ENCODE data around the gene GSTT4.

The GSTT4 gene

DNA sequence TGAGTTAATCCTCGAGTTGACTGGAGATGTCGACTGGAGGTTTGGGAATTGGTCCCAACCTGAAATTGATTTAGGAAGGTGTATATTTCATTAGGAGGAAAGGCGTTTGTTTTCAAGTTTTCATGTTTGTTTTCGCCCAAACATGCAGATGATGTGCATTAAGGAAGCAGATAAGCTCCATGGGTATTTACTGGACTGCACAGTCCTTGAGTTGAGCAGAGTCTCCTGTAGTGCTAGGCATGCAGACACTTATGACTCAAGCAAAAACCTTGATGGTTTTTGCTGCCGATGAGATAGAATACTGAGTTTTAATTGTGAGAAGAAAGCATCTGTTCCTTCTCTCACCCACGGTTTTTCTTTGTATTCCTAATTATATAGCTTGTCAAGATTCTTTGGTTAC is 33.8 kb upstream of the GSTT4 start:
- Histone ChIP-seq H3K27me3 (ENCODE audit: control insufficient read depth, insufficient read depth, low read length) (no peaks in the 10 kb centered on the region), H3K4me3 (ENCODE audit: low read depth, low read length) (no peak overlapping the region), H3K27ac (ENCODE audit: low read depth, low read length) (no peak overlapping the region), H3K4me1 (ENCODE audit: control insufficient read depth, insufficient read depth, low read length) (no peaks in the 10 kb centered on the region), H3K36me3 (ENCODE audit: control insufficient read depth, insufficient read depth, low read length) (peaks cover 73% of the 10 kb centered on the region), H3K9me3 (ENCODE audit: control insufficient read depth, insufficient read depth, low read length) (no peaks in the 10 kb centered on the region), H3K9ac (ENCODE audit: low read depth, low read length) (no peak overlapping the region)

DNA sequence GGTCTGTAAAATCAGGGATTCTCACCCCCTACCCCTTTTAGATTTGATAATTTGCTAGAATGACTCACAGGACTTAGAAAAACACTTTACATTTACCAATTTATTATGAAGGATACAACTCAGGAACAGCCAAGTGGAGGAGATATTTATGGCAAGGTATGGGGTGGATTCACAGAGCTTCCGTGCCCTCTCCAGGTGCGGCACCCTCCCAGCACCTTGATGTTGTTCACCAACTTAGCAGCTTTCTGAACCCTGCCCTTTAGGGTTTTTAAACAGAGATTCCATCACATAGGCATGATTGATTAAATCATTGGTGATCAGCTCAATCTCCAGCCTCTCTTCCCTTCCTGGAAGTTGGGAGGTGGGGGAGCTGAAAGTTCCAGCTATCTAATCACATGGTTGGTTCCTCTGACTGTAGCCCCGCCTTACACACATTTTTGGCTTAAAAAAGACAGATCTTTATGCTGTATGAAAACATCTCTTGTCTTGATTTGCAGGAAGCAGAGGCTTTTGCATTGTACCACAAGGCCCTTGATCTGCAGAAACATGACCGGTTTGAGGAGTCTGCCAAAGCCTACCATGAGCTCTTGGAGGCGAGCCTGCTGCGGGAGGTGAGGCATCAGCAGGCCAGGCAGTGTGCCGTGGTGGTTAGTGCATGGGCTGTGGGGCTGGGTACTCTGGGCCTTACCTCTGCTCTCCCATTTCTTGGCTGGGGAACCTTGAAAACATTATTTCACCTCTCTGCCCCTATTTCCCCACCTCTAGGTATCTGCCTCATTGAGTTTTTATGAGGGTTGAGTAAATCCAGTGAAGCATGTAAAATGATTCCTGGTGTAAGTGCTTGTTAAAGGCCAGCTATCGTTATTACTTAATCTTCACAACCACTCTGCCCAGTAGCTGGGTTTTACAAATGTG is 32.9 kb upstream of the GSTT4 start:
- peaks cover 67% of the 10 kb centered on the region for H3K36me3 ChIP-seq (ENCODE audit: control insufficient read depth, insufficient read depth, low read length)
- no peaks in the 10 kb centered on the region for H3K4me1 ChIP-seq (ENCODE audit: control insufficient read depth, insufficient read depth, low read length)
- no peak overlapping the region for H3K9ac ChIP-seq (ENCODE audit: low read depth, low read length)
- H3K4me3 ChIP-seq (ENCODE audit: low read depth, low read length): no peak overlapping the region
- H3K27ac ChIP-seq (ENCODE audit: low read depth, low read length): no peak overlapping the region
- no peaks in the 10 kb centered on the region for H3K27me3 ChIP-seq (ENCODE audit: control insufficient read depth, insufficient read depth, low read length)
- H3K9me3 ChIP-seq (ENCODE audit: control insufficient read depth, insufficient read depth, low read length): no peaks in the 10 kb centered on the region

DNA sequence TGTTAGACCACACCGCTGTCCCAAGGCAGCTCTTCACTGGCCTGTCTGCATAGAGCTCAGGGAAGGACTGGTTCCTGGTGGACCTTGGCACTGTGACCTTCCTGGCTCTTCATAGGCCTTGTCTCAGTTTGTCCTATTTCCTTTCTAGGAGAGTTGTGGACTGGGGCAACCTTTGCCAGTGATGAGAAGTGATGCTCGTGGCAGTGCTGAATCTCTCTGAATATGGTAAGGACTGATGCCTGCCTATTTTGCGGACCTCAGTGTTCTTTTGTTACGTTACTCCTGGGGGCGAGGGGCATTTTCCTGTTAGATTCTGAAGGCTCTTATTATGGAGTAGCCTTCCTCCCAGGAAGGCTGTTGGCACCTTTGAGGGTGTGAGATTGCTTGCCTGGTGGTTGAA is 30.0 kb upstream of the GSTT4 start:
- peaks cover 40% of the 10 kb centered on the region for H3K36me3 ChIP-seq (ENCODE audit: control insufficient read depth, insufficient read depth, low read length)
- no peak overlapping the region for H3K4me3 ChIP-seq (ENCODE audit: low read depth, low read length)
- no peak overlapping the region for H3K27ac ChIP-seq (ENCODE audit: low read depth, low read length)
- H3K9me3 ChIP-seq (ENCODE audit: control insufficient read depth, insufficient read depth, low read length): no peaks in the 10 kb centered on the region
- no peak overlapping the region for H3K9ac ChIP-seq (ENCODE audit: low read depth, low read length)
- no peaks in the 10 kb centered on the region for H3K4me1 ChIP-seq (ENCODE audit: control insufficient read depth, insufficient read depth, low read length)
- H3K27me3 ChIP-seq (ENCODE audit: control insufficient read depth, insufficient read depth, low read length): no peaks in the 10 kb centered on the region

DNA sequence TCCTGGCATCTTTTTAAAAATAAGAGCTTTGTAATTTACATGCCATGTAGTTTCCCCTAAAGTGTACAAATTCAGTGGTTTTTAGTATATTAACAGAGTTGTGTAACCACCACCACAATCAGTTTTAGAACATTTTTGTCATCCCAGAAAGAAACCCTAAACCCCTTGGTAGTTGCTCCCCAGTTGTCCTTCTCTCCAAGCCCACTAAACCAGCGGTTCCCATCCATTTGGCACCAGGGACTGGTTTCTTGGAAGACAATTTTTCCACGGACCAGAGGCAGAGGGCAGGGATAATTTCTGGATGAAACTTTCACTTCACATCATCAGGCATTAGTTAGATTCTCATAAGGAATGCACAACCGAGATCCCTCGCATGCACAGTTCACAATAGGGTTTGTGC is 28.5 kb upstream of the GSTT4 start:
- Histone ChIP-seq H3K27me3 (ENCODE audit: control insufficient read depth, insufficient read depth, low read length) (no peaks in the 10 kb centered on the region), H3K4me3 (ENCODE audit: low read depth, low read length) (no peak overlapping the region), H3K4me1 (ENCODE audit: control insufficient read depth, insufficient read depth, low read length) (no peaks in the 10 kb centered on the region), H3K27ac (ENCODE audit: low read depth, low read length) (no peak overlapping the region), H3K9ac (ENCODE audit: low read depth, low read length) (no peak overlapping the region), H3K36me3 (ENCODE audit: control insufficient read depth, insufficient read depth, low read length) (peaks cover 24% of the 10 kb centered on the region), H3K9me3 (ENCODE audit: control insufficient read depth, insufficient read depth, low read length) (no peaks in the 10 kb centered on the region)

DNA sequence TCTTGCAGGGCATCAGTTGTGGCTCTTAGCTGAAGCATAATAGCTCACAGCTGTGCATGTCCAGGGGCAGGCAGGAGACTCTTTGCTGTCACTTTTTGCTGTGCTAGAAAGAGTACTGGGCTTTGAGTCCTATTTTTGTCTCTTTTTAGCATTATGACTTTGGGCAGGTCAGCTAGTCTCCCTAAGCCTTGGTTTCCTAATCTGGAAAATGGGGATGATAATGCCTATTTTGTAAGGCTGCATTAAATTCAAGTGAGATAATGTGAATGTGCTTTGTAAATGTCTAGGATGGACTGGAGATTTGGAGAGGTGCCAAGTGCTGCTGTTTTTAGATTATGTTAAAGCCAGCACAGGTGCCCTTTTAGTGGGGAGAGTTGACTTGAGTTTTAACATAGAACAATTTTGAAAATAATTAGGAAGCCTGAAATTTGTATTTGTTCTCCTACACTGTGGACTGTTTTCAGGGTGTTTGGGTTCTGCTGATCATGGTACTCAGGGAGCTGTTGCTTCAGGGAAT is 25.0 kb upstream of the GSTT4 start:
- Histone ChIP-seq H3K4me1 (ENCODE audit: control insufficient read depth, insufficient read depth, low read length) (peaks cover 2% of the 10 kb centered on the region), H3K27ac (ENCODE audit: low read depth, low read length) (no peak overlapping the region), H3K27me3 (ENCODE audit: control insufficient read depth, insufficient read depth, low read length) (no peaks in the 10 kb centered on the region), H3K9me3 (ENCODE audit: control insufficient read depth, insufficient read depth, low read length) (no peaks in the 10 kb centered on the region), H3K36me3 (ENCODE audit: control insufficient read depth, insufficient read depth, low read length) (no peaks in the 10 kb centered on the region; the same call in 1 of the 2 replicates), H3K4me3 (ENCODE audit: low read depth, low read length) (no peak overlapping the region), H3K9ac (ENCODE audit: low read depth, low read length) (no peak overlapping the region)

DNA sequence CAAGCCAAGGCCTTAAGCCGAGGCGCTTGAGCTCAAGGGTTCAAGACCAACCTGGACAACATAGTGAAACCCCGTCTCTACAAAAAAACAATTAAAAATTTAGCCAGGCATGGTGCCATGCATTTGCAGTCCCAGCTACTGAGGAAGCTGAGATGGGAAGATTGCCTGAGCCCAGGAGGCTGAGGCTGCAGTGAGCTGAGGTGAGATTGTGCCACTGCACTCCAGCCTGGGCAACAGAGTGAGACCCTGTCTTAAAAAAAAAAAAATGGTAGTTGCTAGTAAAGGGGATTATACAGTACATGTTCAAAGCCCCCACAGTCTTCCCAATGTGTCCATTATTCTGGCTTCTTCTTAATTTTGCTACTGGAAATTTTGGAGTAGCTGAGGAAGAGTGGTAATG is 24.1 kb upstream of the GSTT4 start:
- Histone ChIP-seq H3K27me3 (ENCODE audit: control insufficient read depth, insufficient read depth, low read length) (no peaks in the 10 kb centered on the region), H3K27ac (ENCODE audit: low read depth, low read length) (no peak overlapping the region), H3K36me3 (ENCODE audit: control insufficient read depth, insufficient read depth, low read length) (no peaks in the 10 kb centered on the region; the same call in 1 of the 2 replicates), H3K4me3 (ENCODE audit: low read depth, low read length) (no peak overlapping the region), H3K9ac (ENCODE audit: low read depth, low read length) (no peak overlapping the region), H3K9me3 (ENCODE audit: control insufficient read depth, insufficient read depth, low read length) (no peaks in the 10 kb centered on the region), H3K4me1 (ENCODE audit: control insufficient read depth, insufficient read depth, low read length) (peaks cover 5% of the 10 kb centered on the region)

DNA sequence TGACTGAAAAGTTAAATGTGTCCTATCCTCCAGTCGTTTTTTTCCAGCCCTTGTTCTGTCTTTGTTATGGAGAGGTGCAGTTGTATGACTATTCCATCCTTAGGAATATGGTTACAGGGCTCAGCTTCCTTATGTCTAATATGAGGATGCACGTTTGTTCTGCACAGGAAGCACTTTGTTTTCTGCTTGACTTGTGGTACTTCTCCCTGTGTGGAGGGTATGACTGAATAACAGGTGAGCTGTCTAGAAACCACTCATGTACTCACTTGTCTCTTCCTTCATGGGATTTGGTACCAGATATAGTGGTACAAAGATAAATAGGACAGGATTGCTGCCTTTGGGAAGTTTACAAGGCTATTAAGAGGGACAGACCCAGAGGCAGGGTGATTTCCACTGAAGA is 23.3 kb upstream of the GSTT4 start:
- Histone ChIP-seq H3K4me3 (ENCODE audit: low read depth, low read length) (no peak overlapping the region), H3K27ac (ENCODE audit: low read depth, low read length) (no peak overlapping the region), H3K36me3 (ENCODE audit: control insufficient read depth, insufficient read depth, low read length) (no peaks in the 10 kb centered on the region; the same call in 1 of the 2 replicates), H3K27me3 (ENCODE audit: control insufficient read depth, insufficient read depth, low read length) (no peaks in the 10 kb centered on the region), H3K9ac (ENCODE audit: low read depth, low read length) (no peak overlapping the region), H3K4me1 (ENCODE audit: control insufficient read depth, insufficient read depth, low read length) (peaks cover 5% of the 10 kb centered on the region), H3K9me3 (ENCODE audit: control insufficient read depth, insufficient read depth, low read length) (no peaks in the 10 kb centered on the region)

DNA sequence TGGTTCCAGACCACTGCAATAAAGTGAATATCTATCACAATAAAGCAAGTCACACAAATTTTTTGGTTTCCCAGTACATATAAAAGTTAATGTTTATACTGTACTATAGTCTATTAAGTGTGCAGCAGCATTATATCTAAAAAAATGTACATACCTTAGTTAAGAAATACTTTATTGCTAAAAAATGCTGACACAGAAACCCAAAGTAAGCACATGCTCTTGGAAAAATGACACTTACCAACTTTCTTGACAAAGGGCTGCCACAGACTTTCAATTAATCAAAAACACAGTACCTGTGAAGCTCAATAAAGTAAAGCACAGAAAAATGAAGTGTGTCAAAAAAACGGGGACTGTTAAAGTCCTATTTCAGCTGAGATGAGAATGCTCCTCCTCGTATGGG is 22.7 kb upstream of the GSTT4 start:
- peaks cover 5% of the 10 kb centered on the region for H3K4me1 ChIP-seq (ENCODE audit: control insufficient read depth, insufficient read depth, low read length)
- no peaks in the 10 kb centered on the region for H3K9me3 ChIP-seq (ENCODE audit: control insufficient read depth, insufficient read depth, low read length)
- no peak overlapping the region for H3K27ac ChIP-seq (ENCODE audit: low read depth, low read length)
- H3K4me3 ChIP-seq (ENCODE audit: low read depth, low read length): no peak overlapping the region
- H3K36me3 ChIP-seq (ENCODE audit: control insufficient read depth, insufficient read depth, low read length): no peaks in the 10 kb centered on the region; the same call in 1 of the 2 replicates
- no peak overlapping the region for H3K9ac ChIP-seq (ENCODE audit: low read depth, low read length)
- H3K27me3 ChIP-seq (ENCODE audit: control insufficient read depth, insufficient read depth, low read length): no peaks in the 10 kb centered on the region

DNA sequence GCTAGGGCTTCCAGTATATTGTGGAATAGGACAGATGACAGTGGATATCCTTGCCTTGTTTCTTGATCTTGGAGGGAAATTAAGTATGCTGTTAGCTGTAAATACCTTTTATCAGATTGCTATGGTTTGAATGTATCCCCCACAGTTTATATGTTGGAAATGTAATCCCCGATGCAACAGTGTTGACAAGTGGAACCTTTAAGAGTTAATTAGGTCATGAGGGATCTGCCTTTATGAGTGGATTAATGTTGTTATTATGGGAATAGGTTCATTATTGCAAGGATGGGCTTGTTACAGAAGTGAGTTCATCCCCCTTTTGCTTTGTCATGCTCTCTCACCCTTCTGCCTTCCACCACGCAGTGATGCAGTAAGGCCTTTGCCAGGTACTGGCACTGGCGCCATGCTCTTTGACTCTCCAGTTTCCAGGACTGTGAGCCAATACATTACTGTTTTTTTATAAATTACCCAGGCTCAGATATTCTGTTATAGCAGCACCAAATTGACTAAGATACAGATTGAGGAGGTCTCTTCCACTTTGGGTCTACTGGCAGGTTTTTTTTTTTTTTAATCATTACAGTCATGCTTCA is 22.2 kb upstream of the GSTT4 start:
- Histone ChIP-seq H3K36me3 (ENCODE audit: control insufficient read depth, insufficient read depth, low read length) (no peaks in the 10 kb centered on the region; the same call in 1 of the 2 replicates), H3K4me3 (ENCODE audit: low read depth, low read length) (no peak overlapping the region), H3K4me1 (ENCODE audit: control insufficient read depth, insufficient read depth, low read length) (peaks cover 5% of the 10 kb centered on the region), H3K9me3 (ENCODE audit: control insufficient read depth, insufficient read depth, low read length) (no peaks in the 10 kb centered on the region), H3K27ac (ENCODE audit: low read depth, low read length) (no peak overlapping the region), H3K27me3 (ENCODE audit: control insufficient read depth, insufficient read depth, low read length) (no peaks in the 10 kb centered on the region), H3K9ac (ENCODE audit: low read depth, low read length) (no peak overlapping the region)

DNA sequence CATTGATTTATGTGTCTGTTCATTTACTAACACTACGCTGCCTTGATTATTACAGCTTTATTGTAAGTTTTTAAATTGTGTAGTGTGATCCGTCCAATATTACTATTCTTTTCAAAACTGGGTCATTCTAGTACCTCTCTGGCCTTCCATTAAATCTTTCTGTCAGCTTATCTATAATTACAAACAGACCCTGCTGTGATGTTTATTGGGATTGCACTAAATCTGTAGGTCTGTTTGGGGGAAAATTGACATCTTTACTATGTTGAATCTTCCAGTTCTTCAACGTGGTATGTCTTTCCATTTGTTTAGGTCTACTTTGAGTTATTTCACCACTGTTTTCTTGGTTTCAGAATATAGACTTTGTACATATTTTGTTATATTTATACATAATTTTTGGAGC is 21.5 kb upstream of the GSTT4 start:
- H3K9ac ChIP-seq (ENCODE audit: low read depth, low read length): no peak overlapping the region
- no peaks in the 10 kb centered on the region for H3K9me3 ChIP-seq (ENCODE audit: control insufficient read depth, insufficient read depth, low read length)
- peaks cover 5% of the 10 kb centered on the region for H3K4me1 ChIP-seq (ENCODE audit: control insufficient read depth, insufficient read depth, low read length)
- H3K27ac ChIP-seq (ENCODE audit: low read depth, low read length): no peak overlapping the region
- no peaks in the 10 kb centered on the region for H3K27me3 ChIP-seq (ENCODE audit: control insufficient read depth, insufficient read depth, low read length)
- H3K4me3 ChIP-seq (ENCODE audit: low read depth, low read length): no peak overlapping the region
- H3K36me3 ChIP-seq (ENCODE audit: control insufficient read depth, insufficient read depth, low read length): no peaks in the 10 kb centered on the region; the same call in 1 of the 2 replicates

DNA sequence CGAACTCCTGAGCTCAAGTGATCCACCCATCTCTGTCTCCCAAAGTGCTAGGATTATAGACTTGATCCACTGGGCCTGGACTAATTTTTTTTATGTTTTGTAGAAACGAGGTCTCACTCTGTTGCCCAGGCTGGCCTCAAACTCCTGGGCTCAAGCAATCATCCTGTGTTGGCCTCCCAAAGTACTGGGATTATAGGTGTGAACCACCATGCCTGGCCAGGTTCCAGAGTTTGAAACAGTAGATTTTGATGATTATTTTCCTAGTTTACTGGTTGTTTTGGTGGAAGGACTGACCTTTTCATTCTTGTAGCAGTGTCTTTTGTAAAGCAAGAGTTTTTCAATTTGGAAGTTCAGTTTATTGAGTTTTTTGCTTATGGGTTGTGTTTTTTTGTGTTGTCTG is 20.8 kb upstream of the GSTT4 start:
- H3K9ac ChIP-seq (ENCODE audit: low read depth, low read length): no peak overlapping the region
- no peak overlapping the region for H3K27ac ChIP-seq (ENCODE audit: low read depth, low read length)
- peaks cover 5% of the 10 kb centered on the region for H3K4me1 ChIP-seq (ENCODE audit: control insufficient read depth, insufficient read depth, low read length)
- no peaks in the 10 kb centered on the region; the same call in 1 of the 2 replicates for H3K36me3 ChIP-seq (ENCODE audit: control insufficient read depth, insufficient read depth, low read length)
- H3K9me3 ChIP-seq (ENCODE audit: control insufficient read depth, insufficient read depth, low read length): no peaks in the 10 kb centered on the region
- H3K27me3 ChIP-seq (ENCODE audit: control insufficient read depth, insufficient read depth, low read length): no peaks in the 10 kb centered on the region
- no peak overlapping the region for H3K4me3 ChIP-seq (ENCODE audit: low read depth, low read length)

Data from HUES48 (cell line).